Activated gamma-delta T cell treated with Interleukin-2 at 50 U/mL for 16 hours (primary cell): ENCODE data around the gene PFKL.
"Not testable (repeated sequence)": the region's sequence is repeated elsewhere in the genome, so short reads cannot be mapped to it uniquely, and the experiment has no call there.

Source experiments
- DNase-seq: peaks from one replicate; pipeline ENCODE4 v3.0.0-alpha.2; 2020

The PFKL gene

DNA sequence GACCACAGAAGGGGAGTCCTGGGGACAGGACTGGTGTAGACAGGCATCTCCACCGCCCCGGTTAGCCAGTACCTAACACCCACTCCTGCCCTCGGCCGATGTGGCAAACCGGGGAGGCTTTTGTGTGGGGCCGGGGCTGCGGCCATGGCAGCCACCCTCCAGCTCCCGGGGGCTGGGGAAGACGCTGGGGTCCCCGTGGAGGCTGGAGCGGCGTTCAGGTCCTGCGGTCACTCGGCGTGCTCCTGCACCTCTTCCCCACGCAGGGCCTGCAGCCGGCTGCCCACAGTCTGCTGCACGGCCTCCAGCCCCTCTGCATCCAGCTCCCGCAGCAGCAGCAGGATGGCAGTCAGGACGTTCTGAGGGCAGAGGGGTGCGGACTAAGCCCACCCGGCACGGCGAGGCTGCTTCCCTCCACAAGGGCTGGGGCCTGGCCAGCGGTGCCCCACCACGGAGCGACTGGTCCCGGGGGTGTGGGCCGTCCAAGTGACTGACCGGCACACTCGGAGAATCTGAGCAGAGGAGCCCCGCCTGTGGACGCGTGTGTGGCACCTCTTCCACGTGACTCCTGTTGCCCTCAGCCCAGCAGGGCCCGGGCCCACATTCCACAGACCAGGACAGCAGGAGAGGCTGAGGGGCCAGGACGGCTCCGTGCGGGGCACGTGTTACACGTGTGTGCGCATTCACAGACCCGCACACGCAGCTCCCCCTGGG is 30.3 kb downstream of the PFKL start:
- DNase-seq, result no peak

DNA sequence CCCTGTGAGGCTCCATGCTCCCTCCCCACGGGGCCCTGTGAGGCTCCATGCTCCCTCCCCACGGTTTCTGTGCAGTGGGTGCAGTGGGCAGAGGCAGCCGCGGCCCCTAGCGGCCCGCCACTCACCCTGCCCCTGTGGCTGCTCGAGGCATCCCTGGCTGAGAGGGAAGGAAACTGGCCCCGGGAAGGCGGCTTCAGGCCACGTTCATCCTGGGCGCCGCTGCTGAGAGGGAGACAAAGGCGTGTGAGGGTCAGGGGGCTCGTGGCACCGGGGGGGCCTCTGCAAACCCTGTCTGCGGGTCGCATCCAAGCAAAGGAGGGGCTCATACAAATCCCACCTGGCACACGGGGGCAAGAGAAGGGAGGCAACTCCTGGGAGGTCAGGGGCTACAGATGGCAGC is 30.8 kb downstream of the PFKL start:
- DNase-seq, result no peak

DNA sequence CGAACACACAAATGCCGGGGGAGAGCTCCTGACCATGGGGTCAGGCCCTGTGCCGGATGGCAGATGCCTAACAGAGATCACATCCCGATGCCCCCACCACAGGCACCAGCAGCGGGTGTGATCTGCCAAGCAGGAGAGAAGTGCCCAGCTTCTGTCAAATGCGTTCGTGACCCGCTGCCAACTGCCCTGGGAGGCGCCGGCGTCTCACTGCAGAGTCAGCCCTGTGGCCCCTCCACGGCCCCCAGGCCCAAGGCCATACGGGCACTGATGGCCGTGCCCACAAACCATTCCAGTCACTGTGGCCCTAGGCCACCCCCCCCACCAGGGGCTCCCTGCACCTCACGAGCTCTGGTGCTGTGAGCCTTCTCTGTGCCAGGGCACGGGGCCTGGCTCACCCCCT is 31.4 kb downstream of the PFKL start:
- no peak for DNase-seq

DNA sequence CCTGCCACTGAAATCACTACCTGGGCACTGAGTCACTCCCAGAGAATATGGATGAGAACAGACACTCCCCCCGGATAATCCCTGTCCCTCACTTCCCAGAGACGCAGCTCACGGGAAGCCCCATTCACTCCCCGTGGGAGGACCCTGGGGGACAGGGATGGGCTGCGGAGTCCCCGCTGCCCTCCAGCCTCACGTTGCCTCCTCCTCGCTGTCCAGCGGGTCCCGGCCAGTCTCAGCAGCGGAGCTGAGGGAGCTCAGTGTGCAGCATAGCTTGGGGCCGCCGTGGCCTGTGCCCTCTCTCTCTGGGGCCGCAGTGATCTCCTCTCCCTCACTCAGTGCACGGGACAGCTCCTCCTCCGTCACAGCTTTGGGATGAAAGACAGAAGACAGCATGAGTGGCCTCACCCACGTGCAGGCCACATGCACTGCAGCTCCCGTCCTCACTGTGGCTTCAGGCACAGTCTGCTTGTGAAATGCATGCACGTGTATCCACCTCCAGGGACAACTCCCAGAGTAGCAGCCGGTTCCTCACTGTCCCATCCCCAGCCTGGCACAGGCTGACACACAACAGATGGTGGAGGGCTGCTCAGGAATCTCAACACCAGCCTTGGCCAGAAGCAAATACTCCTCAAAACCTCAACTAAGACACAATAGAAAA is 31.9 kb downstream of the PFKL start:
- no peak for DNase-seq

GRCh38 chr21:44332383-44332782 is 32.5 kb downstream of the PFKL start:
- no peak for DNase-seq

DNA sequence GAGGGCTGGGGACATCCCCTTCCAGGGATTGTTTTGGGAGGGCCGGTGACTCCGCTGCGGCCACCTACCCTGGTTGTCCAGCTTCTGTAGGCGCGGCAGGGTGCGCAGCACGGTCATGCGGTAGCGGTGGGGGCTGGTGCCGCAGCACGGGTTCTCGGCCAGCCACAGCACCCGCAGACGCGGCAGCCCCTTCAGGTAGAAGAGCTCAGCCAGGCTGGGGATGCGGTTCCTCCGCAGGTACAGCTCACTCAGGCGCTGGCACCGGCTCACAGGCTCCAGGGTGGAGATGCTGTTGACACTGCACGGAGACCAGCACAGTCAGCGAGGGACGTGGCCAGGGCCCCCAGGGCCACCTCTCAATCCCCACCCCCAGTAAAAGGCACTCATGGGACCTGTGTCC is 33.1 kb downstream of the PFKL start:
- no peak for DNase-seq

DNA sequence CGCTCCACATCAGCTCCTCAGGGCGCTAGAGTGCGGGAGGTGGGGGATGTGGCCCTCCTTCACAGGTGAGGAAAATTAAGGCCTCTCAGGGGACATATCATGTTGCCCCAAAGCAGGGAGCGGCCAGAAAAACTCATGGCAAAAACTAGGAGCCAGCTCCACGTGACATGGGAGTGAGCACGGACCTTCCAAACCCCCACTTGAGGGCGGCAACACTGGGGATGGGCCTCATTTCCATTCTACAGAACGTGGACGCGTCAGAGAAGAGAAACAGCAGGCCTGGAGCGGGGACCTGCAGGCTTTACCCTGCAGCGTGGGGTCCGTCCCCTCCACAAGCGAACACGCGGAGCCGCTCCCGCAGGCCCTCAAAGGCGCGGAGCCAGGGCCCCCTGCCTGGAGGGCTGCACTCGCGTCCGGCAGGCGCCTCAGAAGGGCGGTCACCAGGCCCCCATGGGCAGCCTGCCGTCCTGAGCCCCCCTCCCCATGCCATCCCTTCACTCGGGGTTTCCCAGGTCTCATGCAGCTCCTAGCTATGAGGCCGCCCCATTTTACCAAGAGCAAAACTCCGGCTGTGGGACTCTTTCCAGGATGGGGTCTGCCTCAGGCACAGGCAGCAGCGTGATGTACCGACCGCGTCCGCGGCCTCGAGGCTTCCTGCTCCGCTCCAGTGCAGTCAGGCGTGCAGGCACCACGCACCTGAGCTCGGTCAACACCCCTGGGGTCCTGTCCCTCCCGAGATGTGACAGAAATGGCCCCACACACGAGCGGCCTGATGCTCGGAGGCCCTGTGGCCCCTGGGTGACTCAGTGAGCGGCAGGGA is 33.9 kb downstream of the PFKL start:
- DNase-seq, result no peak

DNA sequence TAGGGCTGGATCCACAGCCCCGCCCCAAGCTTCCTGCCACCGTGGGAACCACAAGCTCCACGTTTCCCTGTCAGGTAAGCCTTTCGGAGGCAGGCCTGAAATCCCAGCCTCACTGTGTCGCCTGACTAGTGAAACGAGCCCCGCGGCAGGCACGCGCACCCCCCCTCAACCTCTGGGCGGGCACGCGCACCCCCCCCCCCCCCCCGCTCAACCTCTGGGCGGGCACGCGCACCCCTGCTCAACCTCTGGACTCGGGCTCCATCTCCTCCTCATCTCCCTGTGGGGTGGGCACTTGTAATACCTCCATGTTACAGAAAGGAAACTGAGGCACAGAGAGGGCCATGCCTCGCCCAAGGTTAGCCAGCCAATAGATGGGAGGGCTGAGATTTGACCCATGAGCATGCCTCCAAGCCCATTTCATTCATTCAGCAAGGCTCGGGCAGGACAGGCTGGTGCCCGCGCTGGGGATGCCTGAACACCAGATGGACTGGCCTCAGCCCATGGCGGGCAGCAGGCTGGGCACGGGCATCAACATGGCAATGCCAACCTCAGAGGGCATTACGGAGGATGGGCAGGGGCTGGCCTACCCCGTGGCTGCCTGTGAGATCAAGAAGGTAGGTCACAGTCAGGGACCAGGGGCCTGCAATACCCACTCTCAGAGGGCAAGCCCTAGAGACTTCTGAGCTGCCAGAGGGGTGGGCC is 34.6 kb downstream of the PFKL start:
- no peak for DNase-seq

- DNase-seq, result no peak
These were observed 35.6 kb downstream of the PFKL start for GRCh38 chr21:44335266-44336059.

GRCh38 chr21:44337449-44337848 is 37.6 kb downstream of the PFKL start:
- no peak for DNase-seq

GRCh38 chr21:44337941-44338895 is 38.4 kb downstream of the PFKL start:
- DNase-seq, result no peak

DNA sequence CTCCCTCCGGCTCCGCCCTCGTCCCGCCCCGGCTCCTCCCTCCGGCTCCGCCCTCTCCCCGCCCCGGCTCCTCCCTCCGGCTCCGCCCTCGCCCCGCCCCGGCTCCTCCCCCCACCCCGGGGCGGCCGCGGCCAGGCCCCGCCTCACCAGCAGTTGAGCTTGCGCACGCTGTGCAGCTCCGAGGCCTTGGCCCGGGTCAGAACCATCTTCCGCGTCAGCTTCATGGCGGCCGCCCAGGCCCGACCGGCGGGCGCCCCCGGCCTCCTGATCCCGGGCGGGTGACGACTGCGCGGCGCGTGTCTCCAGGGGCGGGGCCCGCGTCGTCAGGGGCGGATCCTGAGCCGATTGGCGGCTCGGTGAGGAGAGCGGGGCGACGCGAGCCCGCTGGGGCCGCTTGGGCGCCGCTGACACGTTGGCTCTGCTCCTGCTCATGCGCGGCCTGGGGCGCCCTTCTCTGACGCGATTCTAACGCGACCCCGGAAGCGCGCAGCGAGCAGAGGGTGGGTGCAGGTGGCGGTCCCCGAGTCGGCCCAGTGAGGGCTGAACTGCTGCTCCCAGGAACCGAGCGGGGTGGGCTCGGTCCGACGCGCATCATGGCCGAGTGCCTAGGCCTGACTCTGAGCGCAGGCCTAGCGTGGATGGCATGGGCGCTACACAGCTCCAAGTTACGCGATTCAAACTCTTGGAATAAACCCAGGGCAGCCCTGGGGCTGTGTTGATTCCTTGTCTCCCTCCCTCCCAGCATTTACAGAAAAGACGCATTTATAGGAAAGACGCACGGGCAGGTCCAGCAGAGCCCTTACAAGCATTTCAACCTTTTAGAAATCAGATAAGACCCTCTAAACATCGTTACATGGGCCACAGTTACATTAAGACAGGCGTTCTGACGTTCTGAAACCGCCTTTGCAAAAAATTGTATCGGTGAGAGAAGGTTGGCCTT is 39.4 kb downstream of the PFKL start, which contains the start of gene CFAP410:
TSS of gene CFAP410 (minus strand) at position 420 of the 940 bp plus-strand sequence. CDS start at position 224, 196 bp downstream.
- DNase-seq, result peak; percentile 92

GRCh38 chr21:44341726-44342458 is 42.0 kb downstream of the PFKL start:
- not testable (repeated sequence) for DNase-seq

- not testable (repeated sequence) for DNase-seq
These were observed 43.1 kb downstream of the PFKL start for GRCh38 chr21:44342981-44343380.

DNA sequence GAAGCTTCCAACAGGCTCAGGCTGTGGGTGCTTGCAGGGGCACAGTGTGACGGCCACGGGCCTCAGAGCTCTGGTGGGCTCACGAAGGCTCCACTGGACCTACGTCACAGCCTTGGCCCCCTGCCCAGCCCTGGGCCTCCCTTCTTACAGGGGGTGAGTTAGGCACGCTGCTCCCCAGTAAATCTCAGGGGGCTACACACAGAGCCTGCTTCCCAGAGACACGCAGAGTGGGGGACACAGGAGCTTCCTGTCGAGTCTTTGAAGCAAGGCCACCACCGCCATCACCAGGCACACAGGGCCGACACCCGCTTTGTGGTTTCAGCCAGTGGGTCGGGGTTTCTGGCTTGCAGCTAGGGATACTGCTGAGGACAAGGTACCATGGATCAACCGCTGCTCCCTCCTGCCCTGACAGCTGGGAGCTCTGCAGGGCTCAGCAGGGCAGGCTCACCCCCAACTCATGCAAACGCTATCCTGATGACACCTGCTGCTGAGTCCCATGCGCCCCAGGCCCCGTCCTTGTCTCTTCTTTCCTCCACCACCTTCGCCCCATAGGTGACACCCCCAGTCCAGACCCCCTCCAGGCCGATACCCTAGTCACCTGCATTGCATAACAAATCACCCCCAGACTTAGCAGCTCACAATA is 44.8 kb downstream of the PFKL start:
- DNase-seq, result no peak

DNA sequence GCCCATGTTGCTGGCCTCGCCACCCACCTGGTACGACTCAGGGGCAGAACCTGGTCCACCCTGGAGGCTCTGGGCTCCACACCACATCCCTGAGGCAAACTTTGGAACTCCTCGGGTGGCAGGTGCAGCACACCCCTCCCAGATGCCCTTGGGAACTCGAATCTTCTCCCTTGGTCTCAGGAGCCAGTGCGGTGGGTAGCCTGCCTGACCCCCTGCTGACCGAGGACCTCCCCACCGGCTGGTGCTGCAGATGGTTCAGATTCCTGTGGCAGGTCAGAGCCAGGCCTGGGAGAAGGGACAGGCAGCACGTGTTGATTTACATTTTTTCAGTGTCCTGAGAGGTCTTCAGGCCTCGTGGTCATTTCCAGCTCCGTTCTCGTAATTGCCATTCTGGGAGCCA is 45.6 kb downstream of the PFKL start:
- no peak for DNase-seq

GRCh38 chr21:44347911-44348451 is 48.1 kb downstream of the PFKL start:
- no peak for DNase-seq

DNA sequence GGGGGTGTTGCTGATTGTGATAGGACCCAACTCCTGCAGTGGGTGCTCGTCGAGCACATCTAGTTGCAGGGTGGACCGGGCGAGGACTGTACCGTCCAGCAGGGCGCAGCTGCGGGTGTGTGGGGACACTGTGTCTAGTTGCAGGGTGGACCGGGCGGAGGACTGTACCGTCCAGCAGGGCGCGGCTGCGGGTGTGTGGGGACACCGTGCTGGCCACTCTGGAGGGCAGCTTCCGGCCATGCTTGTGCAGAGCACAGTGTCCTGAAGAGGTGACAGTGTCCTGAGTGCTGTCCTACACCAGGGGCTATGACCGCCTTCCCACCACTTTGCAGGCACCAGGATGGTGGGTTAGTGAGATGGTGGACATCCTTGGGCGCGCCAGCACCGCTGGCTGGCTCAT is 49.0 kb downstream of the PFKL start:
- no peak for DNase-seq
